HG02870 (cell line): Measurements from ENCODE around the gene EPHX1.
A peak's percentile ranks its signal among the peaks of the same experiment; 100 is the strongest.
"Not testable (repeated sequence)": the region's sequence is repeated elsewhere in the genome, so short reads cannot be mapped to it uniquely, and the experiment has no call there.

Source experiments
- ATAC-seq: cut with Tn5 transposase; IDR thresholded peaks from one replicate; pipeline ENCODE4 v1.9.1; 2021; ENCODE audit warnings: mild to moderate bottlenecking, moderate library complexity; ENCODE audit not compliant: unreplicated experiment

The EPHX1 gene

DNA sequence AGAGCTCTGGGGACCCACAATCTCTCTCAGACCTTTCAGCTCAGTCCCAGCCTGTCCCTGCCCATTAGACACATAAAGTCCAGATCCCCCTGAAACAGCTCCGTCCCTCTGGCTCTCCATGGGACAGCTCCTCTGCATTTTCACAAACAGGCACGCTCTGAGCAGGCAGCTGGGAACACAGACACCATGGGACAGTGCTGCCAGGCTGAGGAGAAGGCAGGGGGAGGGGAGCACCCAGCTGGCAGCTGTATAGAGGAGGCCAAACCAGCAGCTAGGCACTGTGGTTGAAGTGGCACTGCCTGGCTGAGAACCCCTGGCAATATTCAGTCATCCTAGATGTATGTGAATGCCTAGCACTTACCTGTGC, 70.3 kb downstream of the EPHX1 start:
- ATAC-seq = no peak

DNA sequence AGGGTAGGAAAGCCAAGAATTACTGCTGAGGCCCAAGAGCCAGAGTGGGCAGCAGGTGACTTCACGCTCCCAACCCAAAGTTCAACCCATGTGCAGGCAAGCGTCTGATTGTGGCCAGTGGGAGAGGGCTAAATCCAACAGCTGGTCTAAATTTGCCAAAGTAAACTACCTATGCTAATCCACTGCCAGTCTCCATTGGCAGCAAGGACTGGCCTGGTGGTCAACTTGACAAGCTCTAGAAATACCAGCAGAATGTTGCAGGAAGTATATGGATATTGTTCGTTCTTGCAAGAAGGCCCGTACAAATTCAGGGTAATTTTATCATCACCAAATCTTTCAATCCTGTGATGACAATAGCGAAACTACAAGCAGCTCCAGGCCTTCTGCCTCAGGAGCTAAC, 70.7 kb downstream of the EPHX1 start:
- ATAC-seq = no peak

DNA sequence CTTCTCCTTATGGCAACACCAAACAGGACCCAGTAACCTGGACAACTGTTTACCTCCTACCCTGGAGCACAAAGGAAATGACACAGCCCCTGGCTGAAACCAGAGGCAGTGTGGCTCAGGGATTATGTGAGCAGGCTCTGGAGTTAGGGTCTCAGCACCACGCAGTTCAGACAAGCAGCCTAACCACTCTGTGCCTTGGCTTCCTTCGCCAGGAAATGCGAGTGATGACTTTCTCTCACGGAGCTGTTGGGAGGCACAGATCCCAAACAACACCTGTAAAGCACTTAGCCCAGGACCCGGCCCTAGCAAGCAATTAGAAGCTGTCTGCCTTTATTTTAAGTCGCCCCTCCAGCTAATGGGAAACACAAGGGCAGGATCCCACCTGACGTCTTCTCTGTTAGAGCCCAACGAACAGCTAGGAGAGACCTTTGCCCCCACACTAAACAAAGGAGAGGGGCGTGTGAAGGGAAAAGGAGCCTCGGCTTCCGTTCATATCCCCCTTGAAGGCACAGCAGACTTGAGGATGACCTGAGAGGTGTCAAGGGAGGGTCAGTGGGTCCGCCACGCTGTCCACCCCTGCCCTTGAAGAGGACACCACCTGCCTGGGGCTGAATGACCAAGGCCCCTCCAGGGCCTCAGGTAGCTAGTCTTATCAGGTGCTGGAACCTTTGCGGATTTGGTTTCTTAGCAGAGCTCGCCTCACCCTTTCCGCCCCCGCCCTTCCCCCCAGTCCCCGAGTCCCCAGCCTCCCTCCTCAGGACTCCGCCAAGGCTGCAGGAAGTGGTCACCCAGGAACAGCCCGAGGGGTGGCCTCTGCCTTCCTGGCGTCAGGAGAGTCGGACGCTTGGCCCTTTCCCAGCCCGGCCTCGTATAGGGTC, 71.4 kb downstream of the EPHX1 start:
- no peak for ATAC-seq

DNA sequence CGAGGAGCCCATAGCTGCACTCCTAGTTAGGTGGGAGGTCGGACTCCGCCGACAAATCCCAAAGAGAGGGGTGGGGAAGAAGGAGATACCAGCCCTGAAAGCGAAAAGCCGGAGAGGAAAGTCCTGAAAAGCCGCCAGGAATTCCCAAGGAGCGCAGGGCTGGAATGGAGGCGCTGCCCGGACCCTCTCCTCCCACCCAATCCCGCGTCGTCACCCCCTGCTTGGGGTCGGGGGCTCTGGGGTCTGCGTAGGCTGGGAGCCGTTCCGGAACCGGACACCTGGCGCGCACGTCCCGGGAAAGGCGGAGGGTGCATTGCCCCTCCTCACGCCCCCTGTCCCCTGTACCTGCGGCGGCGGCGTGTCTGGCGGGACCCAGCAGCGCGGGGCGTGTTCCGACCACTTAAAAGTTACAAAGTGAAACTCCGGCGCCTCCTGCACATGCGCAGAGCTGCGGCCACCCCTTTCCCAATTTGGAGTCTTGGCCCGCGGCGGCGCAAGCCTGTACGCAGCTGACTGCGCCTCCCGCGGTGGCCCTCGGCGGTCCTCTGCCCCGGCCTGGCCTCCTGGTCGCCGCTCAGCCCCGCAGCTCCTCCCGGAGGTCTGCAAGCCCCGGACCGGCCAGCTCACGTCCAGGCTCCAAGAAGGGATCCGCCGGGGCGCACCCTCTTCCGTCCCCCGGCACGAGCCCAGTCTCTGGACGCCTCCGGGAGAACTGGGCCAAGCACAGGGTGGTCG, 72.2 kb downstream of the EPHX1 start, which contains the start of gene TMEM63A:
Gene TMEM63A, minus strand, starts transcription at position 422 of the 735 bp plus-strand sequence. CDS start 4,800 bp downstream, outside the sequence.
- ATAC-seq = peak; percentile 64

DNA sequence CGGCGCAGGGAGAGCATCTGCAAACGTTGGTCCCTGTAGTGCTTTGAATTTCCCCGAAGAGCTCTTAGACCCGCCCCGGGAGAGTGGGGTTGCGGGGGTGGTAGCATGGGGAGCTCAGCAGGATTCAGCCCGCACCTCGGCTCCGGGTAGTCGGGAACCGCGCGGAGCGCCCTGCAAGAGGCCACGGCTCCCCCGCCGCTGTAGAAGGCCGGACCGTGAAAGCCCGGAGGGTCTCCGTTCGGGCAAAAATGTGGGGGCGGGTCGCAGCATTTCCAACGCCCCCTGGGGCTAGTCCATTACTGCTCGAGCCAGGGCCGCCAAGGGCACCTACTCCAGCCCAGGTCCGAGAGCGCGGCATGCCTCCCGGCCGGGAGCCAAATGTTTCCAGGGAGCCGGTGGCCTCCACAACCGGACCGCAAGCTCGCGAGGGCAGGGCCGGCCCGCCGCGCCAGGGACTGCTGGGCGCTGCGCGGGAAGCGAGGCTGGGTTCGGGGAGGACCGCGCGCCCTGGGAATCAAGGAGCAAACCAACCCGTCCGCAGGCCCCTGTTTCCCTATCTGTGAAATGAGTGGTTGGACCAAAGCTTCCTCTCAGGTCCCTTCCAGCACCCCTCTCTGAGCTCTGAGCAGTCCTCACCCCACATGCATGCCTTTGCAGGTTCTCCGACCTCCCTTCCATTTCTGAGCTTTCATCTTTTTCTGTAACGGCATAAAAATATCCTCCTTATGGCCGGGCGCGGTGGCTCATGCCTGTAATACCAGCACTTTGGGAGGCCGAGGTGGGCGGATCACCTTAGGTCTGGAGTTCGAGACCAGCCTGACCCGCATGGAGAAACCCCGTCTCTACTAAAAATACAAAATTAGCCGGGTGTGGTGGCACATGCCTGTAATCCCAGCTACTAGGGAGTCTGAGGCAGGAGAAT, 73.0 kb downstream of the EPHX1 start:
- ATAC-seq = peak; percentile 23

DNA sequence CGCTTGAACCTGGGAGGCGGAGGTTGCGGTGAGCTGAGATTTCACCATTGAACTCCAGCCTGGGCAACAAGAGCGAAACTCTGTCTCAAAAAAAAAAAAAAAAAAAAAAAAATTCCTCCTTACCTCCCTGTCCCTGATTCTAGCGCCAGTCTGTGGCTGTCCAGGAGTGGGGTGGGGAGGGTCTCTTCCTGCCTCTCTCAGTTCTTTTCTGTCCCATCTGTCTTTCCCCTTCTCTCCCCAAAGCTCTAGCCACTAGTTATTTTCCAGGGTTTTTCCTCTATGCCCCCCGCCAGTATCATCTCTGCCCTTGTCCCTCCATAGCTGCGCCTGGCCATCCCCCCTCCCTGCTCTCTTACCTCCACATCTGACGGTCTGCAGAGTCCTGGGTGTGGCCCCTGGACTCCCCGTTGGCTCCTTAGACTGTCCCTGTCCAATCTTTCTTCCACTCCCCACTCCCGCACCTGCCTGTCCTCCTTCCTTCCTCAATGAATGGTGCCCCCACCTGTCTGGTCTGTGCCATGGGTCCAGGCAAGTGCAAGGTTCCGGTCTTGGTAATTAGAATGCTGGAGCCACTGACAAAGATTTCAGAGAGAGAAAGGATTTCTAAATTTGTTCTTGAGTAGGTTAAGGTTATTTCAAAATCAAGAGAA, 73.8 kb downstream of the EPHX1 start:
- ATAC-seq = no peak

DNA sequence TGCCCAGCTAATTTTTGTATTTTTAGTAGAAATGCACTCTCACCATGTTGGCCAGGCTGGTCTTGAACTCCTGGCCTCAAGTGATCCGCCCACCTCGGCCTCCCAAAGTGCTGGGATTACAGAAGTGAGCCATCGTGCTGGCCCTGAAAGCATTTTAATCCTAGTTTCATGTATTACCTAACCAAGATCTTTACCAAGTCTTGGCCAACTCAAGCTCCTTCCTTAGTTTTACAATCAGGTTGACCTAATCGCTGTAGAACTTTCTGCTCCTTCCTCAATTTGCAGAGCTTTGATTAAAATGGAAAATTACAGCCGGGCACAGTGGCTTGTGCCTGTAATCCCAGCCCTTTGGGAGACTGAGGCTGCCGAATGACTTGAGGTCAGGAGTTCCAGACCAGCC, 75.4 kb downstream of the EPHX1 start:
- ATAC-seq = no peak

DNA sequence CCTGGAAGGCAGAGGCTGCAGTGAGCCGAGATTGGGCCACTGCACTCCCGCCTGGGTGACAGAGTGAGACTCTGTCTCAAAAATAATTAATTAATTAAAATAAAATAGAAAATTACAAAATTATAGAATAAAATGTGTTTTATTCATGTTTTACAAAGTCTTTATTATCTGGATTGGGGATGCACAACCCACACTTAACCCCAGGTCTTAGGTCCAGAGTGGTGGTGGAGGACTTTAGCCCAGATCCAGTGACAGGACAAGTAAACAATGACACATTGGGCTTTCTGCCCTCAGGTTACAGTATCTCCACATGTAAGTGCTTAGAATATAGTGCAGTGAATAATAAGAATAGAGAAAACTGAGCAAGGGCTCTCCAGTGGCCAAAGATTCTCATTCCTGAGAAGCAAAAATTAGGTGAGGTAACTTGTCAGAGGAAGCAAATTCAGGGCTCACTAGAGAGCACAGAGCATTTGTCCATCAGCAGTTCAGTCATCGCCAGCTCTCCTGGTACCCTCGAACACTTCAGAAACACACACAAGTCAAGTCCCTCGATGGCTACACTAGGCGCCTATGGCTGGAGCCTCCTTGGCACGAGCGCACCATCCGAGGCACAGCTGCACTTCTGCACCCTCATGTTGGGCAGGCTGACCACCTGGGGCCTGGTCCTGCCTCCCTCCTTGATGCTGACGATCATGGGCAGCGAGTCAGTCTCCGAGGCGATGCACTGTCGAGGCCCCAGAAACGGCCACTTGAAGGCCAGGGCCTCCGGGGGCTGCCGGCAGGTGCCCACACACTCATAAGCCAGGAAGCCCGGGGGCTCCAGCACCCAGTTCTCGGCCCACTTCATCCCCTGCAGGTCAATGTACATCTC, 76.5 kb downstream of the EPHX1 start:
- no peak for ATAC-seq

DNA sequence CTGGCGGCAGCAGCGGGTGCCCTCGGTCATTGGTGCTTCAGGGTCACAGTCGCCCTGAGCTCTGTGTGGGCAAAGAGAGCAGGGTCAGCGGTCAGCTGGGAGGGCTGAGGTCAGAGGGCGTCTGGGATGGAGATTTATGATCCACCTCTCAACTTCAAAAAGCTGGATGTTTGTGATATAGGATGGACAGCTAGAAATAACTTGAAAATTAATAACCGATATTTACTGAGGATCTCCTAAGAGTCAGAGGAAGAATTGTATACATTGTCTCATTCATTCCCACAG, 77.0 kb downstream of the EPHX1 start:
- no peak for ATAC-seq

DNA sequence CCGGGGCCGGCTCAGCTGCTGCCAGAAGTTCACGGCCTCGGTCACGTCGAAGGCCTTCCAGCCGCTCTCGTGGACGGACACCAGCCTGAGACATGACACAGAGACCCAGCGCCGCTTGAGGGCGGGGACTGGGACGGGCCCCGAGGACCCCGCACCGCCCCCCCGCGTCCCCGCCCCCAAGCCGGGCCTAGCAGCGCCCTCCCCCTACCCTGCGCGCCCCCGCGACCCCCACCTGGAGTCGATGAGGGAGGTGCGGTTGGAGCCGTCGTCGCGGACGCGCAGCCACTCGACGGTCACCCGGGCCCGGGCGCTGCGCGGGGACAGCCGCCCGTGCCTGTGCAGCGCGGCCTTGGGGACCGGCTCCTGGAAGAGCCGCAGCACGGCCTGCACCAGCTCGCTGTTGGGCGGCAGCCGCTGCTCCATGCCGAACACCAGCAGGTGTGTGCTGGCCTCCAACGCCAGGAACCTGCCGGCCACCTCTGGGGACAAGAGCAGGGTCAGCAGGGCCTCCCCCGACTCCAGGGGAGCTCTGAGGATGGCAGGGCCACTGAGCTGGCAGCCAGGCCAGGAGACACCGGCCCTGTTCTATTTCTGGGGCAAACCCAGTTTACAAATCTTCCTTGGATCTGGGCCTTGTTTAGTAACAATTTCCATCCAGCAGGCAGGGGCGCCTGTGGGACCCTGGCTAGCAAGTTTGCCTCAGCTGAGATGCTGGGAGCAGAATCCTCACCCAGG, 77.8 kb downstream of the EPHX1 start:
- ATAC-seq = not testable (repeated sequence)

DNA sequence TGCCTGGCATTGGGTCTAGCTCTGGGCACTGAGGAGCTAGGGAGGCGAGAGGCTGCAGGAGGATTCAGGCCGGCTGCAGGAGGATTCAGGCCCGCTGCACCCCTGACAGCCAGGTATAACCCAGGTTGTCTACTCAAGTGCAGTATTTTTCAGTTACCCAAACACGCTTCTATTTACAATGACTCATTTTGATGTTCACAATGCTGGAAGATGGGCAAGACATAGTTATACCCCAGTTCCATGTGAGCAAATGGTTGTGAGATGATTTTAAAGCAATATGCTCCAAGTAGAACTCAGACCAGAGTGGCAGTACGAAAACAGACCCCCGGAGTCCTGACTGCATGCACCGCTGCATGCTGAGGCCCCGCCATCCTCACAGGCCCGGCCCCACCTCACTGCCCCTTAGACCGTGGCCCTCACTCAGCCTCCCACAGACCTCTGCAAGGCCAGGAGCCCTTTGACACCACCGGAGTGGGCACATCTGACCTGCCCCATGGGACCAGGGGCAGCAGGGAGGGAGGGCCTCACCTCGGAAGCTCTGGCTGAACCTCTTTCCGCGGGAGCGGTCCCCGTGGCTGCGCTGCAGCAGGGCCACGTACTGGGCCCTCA, 78.5 kb downstream of the EPHX1 start:
- ATAC-seq = no peak

DNA sequence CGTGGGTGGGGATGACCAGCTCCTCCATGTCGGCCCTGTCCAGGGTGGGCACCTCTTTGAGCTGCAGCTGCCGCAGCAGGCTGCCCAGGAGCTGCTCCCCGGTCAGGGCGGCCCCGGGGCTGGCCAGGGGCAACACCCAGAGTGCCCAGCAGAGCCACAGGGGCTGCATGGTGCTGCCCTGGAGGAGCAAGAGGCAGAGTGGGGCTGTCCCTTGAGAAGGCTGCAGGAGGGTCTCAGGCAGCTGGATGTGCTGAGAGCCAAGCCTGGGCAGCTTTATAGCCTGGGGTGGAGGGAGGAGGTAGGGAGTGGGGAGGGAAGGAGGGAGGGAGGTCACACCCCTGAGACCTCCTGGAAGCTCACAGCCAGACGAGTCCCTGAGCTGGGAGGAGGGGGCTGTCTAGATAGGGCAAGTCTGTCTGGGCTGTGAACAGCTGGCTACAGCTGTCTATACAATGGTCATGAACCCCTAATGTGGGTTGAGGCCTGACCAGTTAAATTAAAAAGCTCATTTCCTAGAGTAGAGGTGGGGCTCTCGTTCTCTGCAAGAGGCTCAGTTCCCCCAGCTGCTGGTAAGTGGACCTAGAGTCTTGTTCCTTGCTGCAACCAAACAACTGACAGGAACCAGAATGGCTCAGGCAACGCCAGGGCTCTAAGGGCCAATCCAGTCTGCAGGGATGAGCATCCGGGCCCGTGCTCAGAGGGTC, 79.1 kb downstream of the EPHX1 start, which contains the start of gene LEFTY1:
Gene LEFTY1, minus strand, starts transcription at position 249 of the 704 bp plus-strand sequence. Its CDS starts 80 bp downstream, at position 169.
- no peak for ATAC-seq

DNA sequence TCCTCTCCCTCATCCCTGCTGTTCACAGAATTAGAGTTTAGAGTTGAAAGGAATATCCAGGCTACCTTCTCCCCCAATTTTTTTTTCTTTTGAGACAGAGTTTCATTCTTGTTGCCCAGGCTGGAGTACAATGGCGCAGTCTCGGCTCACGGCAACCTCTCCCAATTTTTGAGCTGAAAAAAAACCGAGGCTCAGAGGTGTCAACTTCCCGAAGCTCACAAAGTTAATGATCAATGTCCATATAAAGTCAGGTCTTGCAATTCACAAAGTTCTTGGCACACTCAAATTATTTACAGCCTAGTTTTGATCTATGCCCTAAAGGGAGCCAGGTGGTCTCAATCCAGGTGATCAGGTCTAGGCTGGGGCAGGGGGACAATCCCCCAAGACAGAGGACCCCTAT, 79.8 kb downstream of the EPHX1 start:
- no peak for ATAC-seq

DNA sequence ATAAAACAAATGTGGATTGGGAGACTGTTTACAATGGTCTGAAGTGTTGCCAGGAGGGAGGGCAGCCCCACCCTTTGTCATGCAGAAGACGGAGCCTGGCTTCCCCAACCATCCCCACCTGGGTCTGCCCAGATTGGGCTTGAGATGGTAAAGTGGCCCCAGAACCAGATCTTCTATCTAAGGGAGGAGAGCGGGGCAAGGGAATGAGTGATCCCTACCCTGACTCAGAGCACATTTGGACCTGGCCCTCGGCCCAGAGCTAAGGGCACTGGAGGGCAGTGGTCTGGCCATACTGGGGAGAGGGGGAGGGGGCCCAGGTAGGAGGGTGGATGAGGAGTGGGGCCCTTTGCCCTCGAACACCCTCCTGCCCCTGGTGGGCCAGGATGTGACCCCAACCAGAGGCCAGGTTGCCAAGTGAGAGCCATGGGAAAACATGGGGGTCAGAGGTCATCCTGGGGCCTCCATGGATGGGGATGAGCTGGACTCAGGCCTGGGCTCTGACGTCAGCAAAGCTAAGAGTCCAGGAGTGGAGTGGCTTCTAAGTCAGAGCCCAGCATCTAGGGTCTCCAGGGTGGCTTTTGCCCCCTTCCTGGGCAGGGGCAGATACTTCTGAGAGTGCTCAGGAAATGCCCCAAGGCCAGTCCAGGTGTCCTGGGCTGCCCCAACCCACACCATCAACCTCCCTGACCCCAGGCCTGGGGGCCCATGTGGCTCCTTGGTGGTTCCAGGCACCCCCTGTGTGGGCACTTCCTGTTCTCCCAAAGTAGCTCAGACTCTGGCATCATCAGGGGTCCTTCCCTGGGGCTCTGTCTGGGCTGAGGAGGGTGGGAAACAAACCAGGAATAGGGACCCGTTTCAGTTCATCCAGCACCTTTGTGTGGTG, 80.7 kb downstream of the EPHX1 start:
- ATAC-seq = no peak

DNA sequence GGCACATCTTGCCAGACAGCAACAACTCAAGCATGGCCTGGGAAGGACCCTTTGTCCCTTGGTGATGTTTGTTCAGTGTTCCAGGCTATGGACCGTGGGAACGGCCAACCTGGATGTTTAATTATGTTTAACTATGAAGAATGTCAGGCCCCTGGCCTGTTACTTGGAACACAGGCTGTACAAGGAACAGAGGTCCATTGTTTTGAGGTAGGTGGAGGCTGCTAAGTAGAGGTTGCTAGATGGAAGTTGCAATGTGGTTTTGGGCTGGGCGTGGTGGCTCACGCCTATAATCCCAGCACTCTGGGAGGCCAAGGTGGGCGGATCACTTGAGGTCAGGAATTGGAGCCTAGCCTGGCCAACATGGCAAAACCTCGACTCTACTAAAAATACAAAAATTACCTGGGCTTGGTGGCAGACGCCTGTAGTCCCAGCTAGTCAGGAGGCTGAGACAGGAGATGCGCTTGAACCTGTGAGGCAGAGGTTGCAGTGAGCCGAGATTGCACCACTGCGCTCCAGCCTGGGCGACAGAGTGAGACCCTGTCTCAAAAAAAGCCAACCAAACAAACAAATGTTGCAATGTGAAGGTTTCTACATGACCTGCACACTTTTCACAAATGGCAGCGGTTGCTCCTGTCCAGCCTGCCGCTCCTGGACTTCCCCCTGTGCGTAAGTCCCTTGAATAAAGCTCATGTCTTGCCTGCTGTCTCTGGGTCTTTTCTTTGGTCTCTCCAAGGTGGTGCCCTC, 81.5 kb downstream of the EPHX1 start:
- ATAC-seq = no peak

DNA sequence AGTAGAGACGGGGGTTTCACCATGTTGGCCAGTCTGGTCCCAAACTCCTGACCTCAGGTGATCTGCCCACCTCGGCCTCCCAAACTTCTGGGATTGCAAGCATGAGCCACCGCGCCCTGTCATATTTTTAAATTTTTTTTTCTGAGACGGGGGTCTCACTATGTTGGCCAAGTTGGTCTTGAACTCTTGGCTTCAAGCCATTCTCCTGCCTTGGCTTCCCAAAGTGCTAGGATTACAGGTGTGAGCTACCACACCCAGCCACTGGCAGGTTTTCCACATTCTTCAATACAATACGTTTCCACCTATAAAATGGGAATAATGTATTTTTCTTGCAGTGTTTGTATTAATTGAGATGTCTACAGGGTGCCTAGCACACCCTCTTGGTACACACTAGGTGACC, 82.4 kb downstream of the EPHX1 start:
- ATAC-seq = no peak
